ENCODE results near the gene PLEKHO2. TPM values are rescaled to one million over a fixed set of nuclear protein-coding genes. Genes with fewer than 3 reads are reported as not detected.

Gene PLEKHO2
- total and polyA plus RNA-seq, 2 of the 13 experiments (the other 11 are each of a cell fraction or from before 2014, with no cell fraction given), result 3.8 to 4.8 TPM

DNA sequence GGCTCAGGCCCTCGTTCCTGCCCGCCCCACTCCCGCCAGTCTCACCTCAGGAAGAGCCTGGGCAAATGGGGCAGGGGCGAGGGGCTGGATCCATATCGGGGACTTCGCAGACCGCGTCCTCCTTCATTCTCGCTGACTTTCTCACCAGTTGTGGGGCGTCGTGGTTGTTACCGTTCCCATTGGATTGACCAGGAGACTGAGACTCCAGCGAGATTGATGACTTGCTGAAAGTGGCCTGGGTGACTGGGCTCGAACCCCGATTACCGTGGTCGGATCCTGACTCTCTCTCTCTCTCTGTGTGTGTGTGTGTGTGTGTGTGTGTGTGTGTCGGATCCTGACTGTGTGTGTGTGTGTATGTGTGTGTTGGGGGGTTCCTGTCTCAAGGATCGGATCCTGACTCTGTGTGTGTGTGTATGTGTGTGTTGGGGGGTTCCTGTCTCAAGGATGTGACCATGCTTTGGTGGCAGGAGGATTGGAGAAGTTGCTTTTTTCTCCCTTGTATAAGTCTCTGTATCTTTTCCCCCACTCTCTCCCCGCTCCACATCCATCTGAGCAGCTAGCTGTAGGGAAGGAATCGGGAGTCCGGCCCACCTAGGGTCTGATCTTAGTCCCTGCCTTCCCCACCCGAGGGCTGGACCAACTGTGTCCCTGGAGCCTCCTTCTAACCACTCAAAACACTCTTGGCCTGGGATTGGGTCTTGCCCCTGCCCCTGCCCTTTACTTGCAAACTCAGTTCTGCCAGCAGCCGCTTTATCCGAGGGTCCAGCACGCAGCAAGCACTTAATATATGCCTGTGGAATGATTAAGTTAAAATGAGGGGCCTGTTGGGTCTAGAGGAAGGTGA lies 603 bp downstream of the PLEKHO2 start (continued):
- TF ChIP-seq, protein P1, sequence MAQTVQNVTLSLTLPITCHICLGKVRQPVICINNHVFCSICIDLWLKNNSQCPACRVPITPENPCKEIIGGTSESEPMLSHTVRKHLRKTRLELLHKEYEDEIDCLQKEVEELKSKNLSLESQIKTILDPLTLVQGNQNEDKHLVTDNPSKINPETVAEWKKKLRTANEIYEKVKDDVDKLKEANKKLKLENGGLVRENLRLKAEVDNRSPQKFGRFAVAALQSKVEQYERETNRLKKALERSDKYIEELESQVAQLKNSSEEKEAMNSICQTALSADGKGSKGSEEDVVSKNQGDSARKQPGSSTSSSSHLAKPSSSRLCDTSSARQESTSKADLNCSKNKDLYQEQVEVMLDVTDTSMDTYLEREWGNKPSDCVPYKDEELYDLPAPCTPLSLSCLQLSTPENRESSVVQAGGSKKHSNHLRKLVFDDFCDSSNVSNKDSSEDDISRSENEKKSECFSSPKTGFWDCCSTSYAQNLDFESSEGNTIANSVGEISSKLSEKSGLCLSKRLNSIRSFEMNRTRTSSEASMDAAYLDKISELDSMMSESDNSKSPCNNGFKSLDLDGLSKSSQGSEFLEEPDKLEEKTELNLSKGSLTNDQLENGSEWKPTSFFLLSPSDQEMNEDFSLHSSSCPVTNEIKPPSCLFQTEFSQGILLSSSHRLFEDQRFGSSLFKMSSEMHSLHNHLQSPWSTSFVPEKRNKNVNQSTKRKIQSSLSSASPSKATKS (CRISPR knock-in tag; IDR thresholded peaks at IDR 0.05), result no peak
- no peak for TF ChIP-seq ZMAT3 (CRISPR knock-in tag; conservative IDR thresholded peaks at IDR 0.05)
- no peak for TF ChIP-seq ZNF724P (CRISPR knock-in tag; IDR thresholded peaks at IDR 0.05; ENCODE audit: borderline replicate concordance)
- no peak for TF ChIP-seq ZNF605 (CRISPR knock-in tag; IDR thresholded peaks at IDR 0.05)
- no peak for TF ChIP-seq YEATS2 (CRISPR knock-in tag; IDR thresholded peaks at IDR 0.05; ENCODE audit: borderline replicate concordance)
- TF ChIP-seq NFKB2 (CRISPR knock-in tag; IDR thresholded peaks at IDR 0.05; ENCODE audit: borderline replicate concordance), result no peak; the same call in 1 of the 2 replicates
- no peak for TF ChIP-seq CHD4 (IDR thresholded peaks at IDR 0.05; ENCODE audit: borderline replicate concordance, low read length)
- TF ChIP-seq ZNF350 (CRISPR knock-in tag; IDR thresholded peaks at IDR 0.05; ENCODE audit: borderline replicate concordance, low read depth), result no peak
- TF ChIP-seq, protein P2, sequence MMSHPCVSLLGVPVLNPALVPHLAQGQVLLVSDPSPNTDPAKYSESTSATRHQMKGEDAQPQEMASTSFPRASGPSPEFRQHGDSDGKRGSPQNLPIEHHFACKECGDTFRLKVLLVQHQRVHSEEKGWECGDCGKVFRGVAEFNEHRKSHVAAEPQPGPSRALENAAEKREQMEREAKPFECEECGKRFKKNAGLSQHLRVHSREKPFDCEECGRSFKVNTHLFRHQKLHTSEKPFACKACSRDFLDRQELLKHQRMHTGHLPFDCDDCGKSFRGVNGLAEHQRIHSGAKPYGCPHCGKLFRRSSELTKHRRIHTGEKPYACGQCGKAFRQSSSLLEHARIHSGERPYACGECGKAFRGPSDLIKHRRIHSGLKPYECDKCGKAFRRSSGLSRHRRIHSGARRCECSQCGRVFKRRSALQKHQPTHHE (CRISPR knock-in tag; IDR thresholded peaks at IDR 0.05; ENCODE audit: borderline replicate concordance), result no peak
- TF ChIP-seq KDM2A (CRISPR knock-in tag; IDR thresholded peaks at IDR 0.05; ENCODE audit: borderline replicate concordance, low read depth), result peak; percentile 1; the same call in 1 of the 2 replicates
- TF ChIP-seq, protein P3, sequence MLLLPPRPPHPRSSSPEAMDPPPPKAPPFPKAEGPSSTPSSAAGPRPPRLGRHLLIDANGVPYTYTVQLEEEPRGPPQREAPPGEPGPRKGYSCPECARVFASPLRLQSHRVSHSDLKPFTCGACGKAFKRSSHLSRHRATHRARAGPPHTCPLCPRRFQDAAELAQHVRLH (CRISPR knock-in tag; IDR thresholded peaks at IDR 0.05; ENCODE audit: borderline replicate concordance, low read depth), result no peak
- no peak for TF ChIP-seq HOXA5 (CRISPR knock-in tag; IDR thresholded peaks at IDR 0.05)
- no peak for TF ChIP-seq FLYWCH1 (CRISPR knock-in tag; IDR thresholded peaks at IDR 0.05)
- TF ChIP-seq MBNL3 (CRISPR knock-in tag; conservative IDR thresholded peaks at IDR 0.05), result no peak
- 0 out of 2 replicates have a peak, but pooled peaks have one; percentile 1 for TF ChIP-seq GATA4 (IDR thresholded peaks at IDR 0.05; ENCODE audit: borderline replicate concordance, low read depth)
- TF ChIP-seq, protein P4, sequence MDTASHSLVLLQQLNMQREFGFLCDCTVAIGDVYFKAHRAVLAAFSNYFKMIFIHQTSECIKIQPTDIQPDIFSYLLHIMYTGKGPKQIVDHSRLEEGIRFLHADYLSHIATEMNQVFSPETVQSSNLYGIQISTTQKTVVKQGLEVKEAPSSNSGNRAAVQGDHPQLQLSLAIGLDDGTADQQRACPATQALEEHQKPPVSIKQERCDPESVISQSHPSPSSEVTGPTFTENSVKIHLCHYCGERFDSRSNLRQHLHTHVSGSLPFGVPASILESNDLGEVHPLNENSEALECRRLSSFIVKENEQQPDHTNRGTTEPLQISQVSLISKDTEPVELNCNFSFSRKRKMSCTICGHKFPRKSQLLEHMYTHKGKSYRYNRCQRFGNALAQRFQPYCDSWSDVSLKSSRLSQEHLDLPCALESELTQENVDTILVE (CRISPR knock-in tag; IDR thresholded peaks at IDR 0.05), result no peak
- TF ChIP-seq ZKSCAN8 (CRISPR knock-in tag; IDR thresholded peaks at IDR 0.05; ENCODE audit: borderline replicate concordance), result no peak
- TF ChIP-seq, protein P5, sequence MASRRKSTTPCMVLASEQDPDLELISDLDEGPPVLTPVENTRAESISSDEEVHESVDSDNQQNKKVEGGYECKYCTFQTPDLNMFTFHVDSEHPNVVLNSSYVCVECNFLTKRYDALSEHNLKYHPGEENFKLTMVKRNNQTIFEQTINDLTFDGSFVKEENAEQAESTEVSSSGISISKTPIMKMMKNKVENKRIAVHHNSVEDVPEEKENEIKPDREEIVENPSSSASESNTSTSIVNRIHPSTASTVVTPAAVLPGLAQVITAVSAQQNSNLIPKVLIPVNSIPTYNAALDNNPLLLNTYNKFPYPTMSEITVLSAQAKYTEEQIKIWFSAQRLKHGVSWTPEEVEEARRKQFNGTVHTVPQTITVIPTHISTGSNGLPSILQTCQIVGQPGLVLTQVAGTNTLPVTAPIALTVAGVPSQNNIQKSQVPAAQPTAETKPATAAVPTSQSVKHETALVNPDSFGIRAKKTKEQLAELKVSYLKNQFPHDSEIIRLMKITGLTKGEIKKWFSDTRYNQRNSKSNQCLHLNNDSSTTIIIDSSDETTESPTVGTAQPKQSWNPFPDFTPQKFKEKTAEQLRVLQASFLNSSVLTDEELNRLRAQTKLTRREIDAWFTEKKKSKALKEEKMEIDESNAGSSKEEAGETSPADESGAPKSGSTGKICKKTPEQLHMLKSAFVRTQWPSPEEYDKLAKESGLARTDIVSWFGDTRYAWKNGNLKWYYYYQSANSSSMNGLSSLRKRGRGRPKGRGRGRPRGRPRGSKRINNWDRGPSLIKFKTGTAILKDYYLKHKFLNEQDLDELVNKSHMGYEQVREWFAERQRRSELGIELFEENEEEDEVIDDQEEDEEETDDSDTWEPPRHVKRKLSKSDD (CRISPR knock-in tag; IDR thresholded peaks at IDR 0.05; ENCODE audit: low read depth), result no peak
- no peak for TF ChIP-seq NR2F1 (CRISPR knock-in tag; IDR thresholded peaks at IDR 0.05)
- no peak for TF ChIP-seq ZNF160 (CRISPR knock-in tag; IDR thresholded peaks at IDR 0.05)
- TF ChIP-seq DNMT3B (CRISPR knock-in tag; conservative IDR thresholded peaks at IDR 0.05), result no peak
- no peak for TF ChIP-seq ZEB1 (IDR thresholded peaks at IDR 0.05; ENCODE audit: insufficient replicate concordance, low read depth)
